ENCODE data around the gene STK32B.

The STK32B gene

GRCh38 chr4:5204781-5205180 is 153.5 kb downstream of the STK32B start:
- no peak for TF ChIP-seq CTCF (IDR thresholded peaks at IDR 0.05)
- no peak for DNase-seq
- peaks cover 62% of the 10 kb centered on the region for H3K27me3 Mint-ChIP-seq (ENCODE audit: low read depth, poor library complexity)
- H3K36me3 Mint-ChIP-seq (ENCODE audit: low read depth) = no peaks in the 10 kb centered on the region
- H3K4me3 Mint-ChIP-seq = no peak overlapping the region
- no peaks in the 10 kb centered on the region for H3K4me1 Mint-ChIP-seq
- peaks cover 14% of the 10 kb centered on the region for H3K9me3 Mint-ChIP-seq
- no peak overlapping the region for H3K27ac Mint-ChIP-seq

- no peak overlapping the region for H3K4me3 Mint-ChIP-seq
- DNase-seq = no peak
- no peaks in the 10 kb centered on the region for H3K36me3 Mint-ChIP-seq (ENCODE audit: low read depth)
- no peak for TF ChIP-seq CTCF (IDR thresholded peaks at IDR 0.05)
- peaks cover 13% of the 10 kb centered on the region for H3K9me3 Mint-ChIP-seq
- peaks cover 56% of the 10 kb centered on the region for H3K27me3 Mint-ChIP-seq (ENCODE audit: low read depth, poor library complexity)
- no peak overlapping the region for H3K27ac Mint-ChIP-seq
- peaks cover 3% of the 10 kb centered on the region for H3K4me1 Mint-ChIP-seq
Observed at GRCh38 chr4:5206016-5206790, 154.9 kb downstream of the STK32B start.

GRCh38 chr4:5209862-5210261 is 158.6 kb downstream of the STK32B start:
- no peaks in the 10 kb centered on the region for H3K9me3 Mint-ChIP-seq
- no peak for DNase-seq
- no peak overlapping the region for H3K27ac Mint-ChIP-seq
- peaks cover 41% of the 10 kb centered on the region for H3K27me3 Mint-ChIP-seq (ENCODE audit: low read depth, poor library complexity)
- H3K36me3 Mint-ChIP-seq (ENCODE audit: low read depth) = no peaks in the 10 kb centered on the region
- TF ChIP-seq CTCF (IDR thresholded peaks at IDR 0.05) = no peak
- no peak overlapping the region for H3K4me3 Mint-ChIP-seq
- H3K4me1 Mint-ChIP-seq = peaks cover 28% of the 10 kb centered on the region

- Mint-ChIP-seq H3K27me3 (ENCODE audit: low read depth, poor library complexity) (peaks cover 42% of the 10 kb centered on the region), H3K4me1 (peaks cover 28% of the 10 kb centered on the region), H3K27ac (peak overlapping the region; percentile 80), H3K36me3 (ENCODE audit: low read depth) (no peaks in the 10 kb centered on the region), H3K9me3 (no peaks in the 10 kb centered on the region), H3K4me3 (no peak overlapping the region)
- TF ChIP-seq CTCF (IDR thresholded peaks at IDR 0.05) = no peak
- DNase-seq = no peak
Observed at GRCh38 chr4:5211282-5211839, 160.1 kb downstream of the STK32B start.

- TF ChIP-seq CTCF (IDR thresholded peaks at IDR 0.05) = no peak
- Mint-ChIP-seq H3K4me1 (peaks cover 28% of the 10 kb centered on the region), H3K9me3 (no peaks in the 10 kb centered on the region), H3K27me3 (ENCODE audit: low read depth, poor library complexity) (peaks cover 43% of the 10 kb centered on the region), H3K36me3 (ENCODE audit: low read depth) (no peaks in the 10 kb centered on the region), H3K27ac (no peak overlapping the region), H3K4me3 (no peak overlapping the region)
- no peak for DNase-seq
Observed at GRCh38 chr4:5212255-5213013, 161.2 kb downstream of the STK32B start.

Data from nephron progenitor cell (in vitro differentiated cells).